ENCODE results near the gene WDR26. TPM values are rescaled to one million over a fixed set of nuclear protein-coding genes. Genes with fewer than 3 reads are reported as not detected.

The WDR26 gene
- total RNA-seq, 1 experiment from 2014 or later, result 81.4 TPM

DNA sequence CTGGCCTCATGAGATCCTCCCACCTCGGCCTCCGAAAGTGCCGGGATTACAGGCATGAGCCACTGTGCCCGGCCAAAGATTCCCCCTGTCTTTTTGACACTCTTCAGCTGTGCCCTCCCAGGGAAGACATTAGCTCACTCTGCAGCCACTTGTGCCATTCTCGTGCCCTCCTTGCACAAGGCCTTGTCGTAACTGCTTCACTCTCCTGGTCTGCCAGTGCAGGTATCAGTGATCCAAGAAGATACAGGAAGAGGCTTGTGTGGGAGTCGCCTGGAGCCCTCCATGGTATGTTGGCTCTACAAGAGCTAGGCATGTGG lies 22.0 kb upstream of the WDR26 start:
- H3K9me3 ChIP-seq (ENCODE audit: control insufficient read depth, low read depth, low read length), result no peaks in the 10 kb centered on the region
- Mint-ChIP-seq H3K27ac (peak overlapping the region; percentile 76 to 90 (median 81)), H3K36me3 (ENCODE audit: insufficient read depth in 1 of 3, low read depth in 3 of 3) (peaks cover 0 to 6% (median 2%) of the 10 kb centered on the region in 3 experiments; a peak in 3 of 7 replicates), H3K4me3 (no peak overlapping the region), H3K9me3 (no peaks in the 10 kb centered on the region), H3K4me1 (peaks cover 21 to 29% of the 10 kb centered on the region in 2 experiments), H3K27me3 (ENCODE audit: low read depth) (no peaks in the 10 kb centered on the region)
- no peak overlapping the region for H4K8ac ChIP-seq (replicated peaks; ENCODE audit: insufficient read length, low read depth, low read length)
- no peak overlapping the region for H2BK5ac ChIP-seq (ENCODE audit: insufficient read length, low read length)
- no peak overlapping the region for H3K56ac ChIP-seq (ENCODE audit: insufficient read length, low read depth, low read length)
- no peak overlapping the region for H3K14ac ChIP-seq (ENCODE audit: insufficient read depth, low read length)
- H2BK20ac ChIP-seq (ENCODE audit: low read depth, low read length, poor library complexity, severe bottlenecking), result no peak overlapping the region
- H4K5ac ChIP-seq (ENCODE audit: insufficient read length, low read depth, low read length), result no peak overlapping the region
- H3K27me3 ChIP-seq (ENCODE audit: insufficient read depth, low read length), result no peaks in the 10 kb centered on the region
- no peak overlapping the region for H2BK15ac ChIP-seq (ENCODE audit: low read depth, low read length)
- no peaks in the 10 kb centered on the region for H3K23me2 ChIP-seq (ENCODE audit: insufficient read length, low read depth, low read length, poor library complexity, severe bottlenecking)
- TF ChIP-seq, protein P1, sequence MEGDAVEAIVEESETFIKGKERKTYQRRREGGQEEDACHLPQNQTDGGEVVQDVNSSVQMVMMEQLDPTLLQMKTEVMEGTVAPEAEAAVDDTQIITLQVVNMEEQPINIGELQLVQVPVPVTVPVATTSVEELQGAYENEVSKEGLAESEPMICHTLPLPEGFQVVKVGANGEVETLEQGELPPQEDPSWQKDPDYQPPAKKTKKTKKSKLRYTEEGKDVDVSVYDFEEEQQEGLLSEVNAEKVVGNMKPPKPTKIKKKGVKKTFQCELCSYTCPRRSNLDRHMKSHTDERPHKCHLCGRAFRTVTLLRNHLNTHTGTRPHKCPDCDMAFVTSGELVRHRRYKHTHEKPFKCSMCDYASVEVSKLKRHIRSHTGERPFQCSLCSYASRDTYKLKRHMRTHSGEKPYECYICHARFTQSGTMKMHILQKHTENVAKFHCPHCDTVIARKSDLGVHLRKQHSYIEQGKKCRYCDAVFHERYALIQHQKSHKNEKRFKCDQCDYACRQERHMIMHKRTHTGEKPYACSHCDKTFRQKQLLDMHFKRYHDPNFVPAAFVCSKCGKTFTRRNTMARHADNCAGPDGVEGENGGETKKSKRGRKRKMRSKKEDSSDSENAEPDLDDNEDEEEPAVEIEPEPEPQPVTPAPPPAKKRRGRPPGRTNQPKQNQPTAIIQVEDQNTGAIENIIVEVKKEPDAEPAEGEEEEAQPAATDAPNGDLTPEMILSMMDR (conservative IDR thresholded peaks at IDR 0.05), result no peak; the same call in 2 of the 3 replicates
- H3K4me1 ChIP-seq (ENCODE audit: insufficient read depth, low read length), result no peaks in the 10 kb centered on the region
- no peak overlapping the region for H3K18ac ChIP-seq (ENCODE audit: insufficient read length, low read depth, low read length)
- no peak overlapping the region for H3T11ph ChIP-seq (ENCODE audit: low read length)
- no peak overlapping the region for H2AFZ ChIP-seq (ENCODE audit: low read length)
- H3K27ac ChIP-seq (ENCODE audit: insufficient read length, low read depth, low read length), result no peak overlapping the region
- no peak overlapping the region for H2AK5ac ChIP-seq (ENCODE audit: insufficient read length, low read length)
- no peak overlapping the region for H3K4ac ChIP-seq (ENCODE audit: low read depth, low read length)
- H3K4me2 ChIP-seq (ENCODE audit: insufficient read depth, insufficient read length, low read length), result no peak overlapping the region
- H3K79me1 ChIP-seq (ENCODE audit: insufficient read depth, low read depth, low read length, poor library complexity, severe bottlenecking), result no peaks in the 10 kb centered on the region
- no peak overlapping the region for H2BK12ac ChIP-seq (ENCODE audit: insufficient read length, low read depth, low read length)
- H4K20me1 ChIP-seq (ENCODE audit: control insufficient read depth, insufficient read depth, insufficient read length), result no peaks in the 10 kb centered on the region
- no peaks in the 10 kb centered on the region for H3K79me2 ChIP-seq (ENCODE audit: insufficient read depth, low read length)
- H3K23ac ChIP-seq (ENCODE audit: insufficient read length, low read depth, low read length), result no peak overlapping the region
- H4K91ac ChIP-seq (ENCODE audit: insufficient read length, low read depth, low read length), result no peak overlapping the region
- no peak for DNase-seq
- no peak overlapping the region for H2BK120ac ChIP-seq (ENCODE audit: low read depth, low read length, poor library complexity, severe bottlenecking)
- no CpG with 5 or more reads among the region's 7 CpGs for WGBS (ENCODE audit: extremely low coverage, insufficient read length, low lambda C conversion rate)
- no peak overlapping the region for H3K9ac ChIP-seq (ENCODE audit: extremely low read depth, insufficient read length, low read length)

All from H9 (cell line).